HepG2 (cell line): Measurements from ENCODE around the gene RNF126. TPM values are rescaled to one million over a fixed set of nuclear protein-coding genes. Genes with fewer than 3 reads are reported as not detected.

ENCODE experiments used
- AFF4 ChIP-seq: sonication (generic); formaldehyde crosslinking; IDR thresholded peaks from 2 replicates; pipeline ENCODE4 v1.4.0; 2020; ENCODE audit warnings: missing genetic modification reagents
- ATF7-NPFF ChIP-seq: sonication (generic); formaldehyde crosslinking; IDR thresholded peaks from 2 replicates; pipeline ENCODE4 v1.8.1; 2023; ENCODE audit warnings: mild to moderate bottlenecking, low read depth, missing genetic modification reagents, moderate library complexity
- BCL3 ChIP-seq: sonication (generic); formaldehyde crosslinking; IDR thresholded peaks from 2 replicates; pipeline ENCODE4 v1.5.1; 2020; ENCODE audit warnings: mild to moderate bottlenecking, missing genetic modification reagents, moderate library complexity
- BCL6 ChIP-seq: IDR thresholded peaks from 2 replicates; pipeline ENCODE4 v1.6.1; 2016; ENCODE audit warnings: missing genetic modification reagents, missing compliant biosample characterization
- BRD4 ChIP-seq: sonication (generic); formaldehyde crosslinking; IDR thresholded peaks from 2 replicates; pipeline ENCODE4 v1.4.0; 2020; ENCODE audit warnings: missing genetic modification reagents
- CERS6 ChIP-seq: sonication (generic); formaldehyde crosslinking; IDR thresholded peaks from 2 replicates; pipeline ENCODE4 v1.5.0; 2020; ENCODE audit warnings: missing genetic modification reagents
- CTCF ChIP-seq: sonication (generic); formaldehyde crosslinking; IDR thresholded peaks from 2 replicates; pipeline ENCODE4 v1.5.0; 2020; ENCODE audit warnings: mild to moderate bottlenecking, missing genetic modification reagents, moderate library complexity
- GTF2F1 ChIP-seq: fragments of 150-350 bp; IDR thresholded peaks from 2 replicates; pipeline ENCODE4 v1.6.1; 2014; ENCODE audit warnings: low read length
- HOXA9 ChIP-seq: sonication (generic); formaldehyde crosslinking; IDR thresholded peaks from 2 replicates; pipeline ENCODE4 v1.8.1; 2022; ENCODE audit warnings: missing genetic modification reagents, mild to moderate bottlenecking, moderate library complexity, borderline replicate concordance
- KAT8 ChIP-seq: IDR thresholded peaks from 2 replicates; pipeline ENCODE4 v1.6.1; 2016; ENCODE audit warnings: missing genetic modification reagents, missing compliant biosample characterization
- MXD1 ChIP-seq: sonication (generic); formaldehyde crosslinking; IDR thresholded peaks from 2 replicates; pipeline ENCODE4 v1.4.0; 2020; ENCODE audit warnings: mild to moderate bottlenecking, missing genetic modification reagents
- NONO ChIP-seq, 2 experiments: fragments of 450-650 bp in 1 of 2; sonication (generic) in 1 of 2; formaldehyde crosslinking in 1 of 2; IDR thresholded peaks in 1 of 2; conservative IDR thresholded peaks in 1 of 2; 2 replicates each; pipeline versions ENCODE4 v1.6.1 to v1.8.0; 2017 to 2022; ENCODE audit warnings: mild to moderate bottlenecking in 1 of 2, missing genetic modification reagents in 1 of 2, moderate library complexity in 1 of 2
- RFX1 ChIP-seq: fragments of 450-650 bp; IDR thresholded peaks from 2 replicates; pipeline ENCODE4 v1.6.1; 2017
- SMYD3 ChIP-seq: sonication (generic); formaldehyde crosslinking; IDR thresholded peaks from 2 replicates; pipeline ENCODE4 v1.8.1; 2023; ENCODE audit warnings: mild to moderate bottlenecking, missing genetic modification reagents
- TBX3 ChIP-seq: fragments of 450-650 bp; IDR thresholded peaks from 2 replicates; pipeline ENCODE4 v1.6.1; 2017; ENCODE audit warnings: antibody characterized with exemption, mild to moderate bottlenecking, inconsistent platforms, borderline replicate concordance
- TFAP4 ChIP-seq: sonication (generic); IDR thresholded peaks from 2 replicates; pipeline ENCODE4 v1.6.1; 2016; ENCODE audit warnings: low read depth, borderline replicate concordance
- TOPORS ChIP-seq: sonication (generic); formaldehyde crosslinking; IDR thresholded peaks from 2 replicates; pipeline ENCODE4 v1.8.0; 2023; ENCODE audit warnings: mild to moderate bottlenecking, missing genetic modification reagents
- ZC3H13 ChIP-seq: sonication (generic); formaldehyde crosslinking; IDR thresholded peaks from 2 replicates; pipeline ENCODE4 v1.8.1; 2023; ENCODE audit warnings: mild to moderate bottlenecking, missing genetic modification reagents, moderate library complexity
- ZNF556 ChIP-seq: sonication (generic); formaldehyde crosslinking; IDR thresholded peaks from 2 replicates; pipeline ENCODE4 v1.4.0; 2020; ENCODE audit warnings: mild to moderate bottlenecking, missing genetic modification reagents, borderline replicate concordance
- ZSCAN25 ChIP-seq: sonication (generic); formaldehyde crosslinking; IDR thresholded peaks from 2 replicates; pipeline ENCODE4 v1.8.0; 2022; ENCODE audit warnings: mild to moderate bottlenecking, missing genetic modification reagents
- polyA plus RNA-seq, 8 experiments: library from polyadenylated mRNA; depleted of rRNA in 3 of 8; stranded (reverse) in 7 of 8; unstranded in 1 of 8; fragments of >200 nt; fragmentation: Illumina TruSeq in 4 of 8; extraction: Trizol in 4 of 8; gene quantifications; 2 replicates each; pipeline versions ENCODE4 v1.2.1 to v1.2.3, GENCODE V29; 2011 to 2016; ENCODE audit warnings: low read depth in 4 of 8, missing spikeins in 1 of 8, mixed read lengths in 1 of 8; ENCODE audit not compliant: insufficient read depth in 1 of 8
- total RNA-seq, 5 experiments: library from RNA; depleted of rRNA; stranded (reverse); fragments of >200 nt; fragmentation: Illumina TruSeq; extraction: Trizol; gene quantifications; 2 replicates each; pipeline ENCODE4 v1.2.3, GENCODE V29; 2016; ENCODE audit warnings: low read depth in 1 of 5

Gene RNF126
- total and polyA plus RNA-seq, 2 of the 13 experiments (the other 11 are each of a cell fraction or from before 2014, with no cell fraction given), result 23.2 to 34.0 TPM

- peak; percentile 78; the same call in 1 of the 2 replicates for TF ChIP-seq TOPORS (CRISPR knock-in tag)
- no peak for TF ChIP-seq AFF4 (CRISPR knock-in tag)
- TF ChIP-seq BCL6, result no peak; the same call in 1 of the 2 replicates
- no peak for TF ChIP-seq ZNF556 (CRISPR knock-in tag)
- no peak; the same call in 1 of the 2 replicates for TF ChIP-seq MXD1
- TF ChIP-seq BRD4 (CRISPR knock-in tag), result no peak
- no peak for TF ChIP-seq NONO (IDR thresholded peaks at IDR 0.05)
- 0 out of 2 replicates have a peak, but pooled peaks have one; percentile 25 for TF ChIP-seq NONO (CRISPR knock-in tag; conservative IDR thresholded peaks at IDR 0.05)
- TF ChIP-seq TBX3, result no peak
- no peak for TF ChIP-seq RFX1
- TF ChIP-seq SMYD3 (CRISPR knock-in tag), result no peak
- TF ChIP-seq KAT8 (CRISPR knock-in tag), result no peak
- TF ChIP-seq CERS6 (CRISPR knock-in tag), result no peak
- TF ChIP-seq ZSCAN25 (CRISPR knock-in tag), result peak; percentile 26; the same call in 1 of the 2 replicates
- no peak for TF ChIP-seq HOXA9
- no peak for TF ChIP-seq TFAP4
- peak; percentile 75 for TF ChIP-seq CTCF (CRISPR knock-in tag)
- no peak for TF ChIP-seq GTF2F1
- peak; percentile 72 for TF ChIP-seq BCL3 (CRISPR knock-in tag)
- peak; percentile 70; the same call in 1 of the 2 replicates for TF ChIP-seq ATF7-NPFF (CRISPR knock-in tag)
- TF ChIP-seq ZC3H13 (CRISPR knock-in tag), result no peak; the same call in 1 of the 2 replicates
These were observed 17.4 kb upstream of the RNF126 start (continued) for GRCh38 chr19:680287-681028.
